ENCODE results near the gene TAS2R60.

TAS2R60 gene

GRCh38 chr7:143452495-143452894, 9.2 kb downstream of the TAS2R60 start:
- FAIRE-seq = no peak
- TF ChIP-seq PAX5 (IDR thresholded peaks at IDR 0.05; ENCODE audit: insufficient read depth, low read length, severe bottlenecking) = no peak
- DNase-seq (ENCODE audit: insufficient read length, low spot score) = no peak

- DNase-seq (ENCODE audit: insufficient read length, low spot score) = no peak
- FAIRE-seq = no peak
- TF ChIP-seq POLR2AphosphoS5 (IDR thresholded peaks at IDR 0.05; ENCODE audit: low read depth, low read length) (no peak), SPI1 (IDR thresholded peaks at IDR 0.05; ENCODE audit: low read depth, low read length) (no peak), POU2F2 (IDR thresholded peaks at IDR 0.05; ENCODE audit: low read depth, low read length) (no peak), POLR2A (IDR thresholded peaks at IDR 0.05; ENCODE audit: low read depth, low read length) (no peak), PAX5 (IDR thresholded peaks at IDR 0.05; ENCODE audit: insufficient read depth, low read length, severe bottlenecking) (no peak), TAF1 (IDR thresholded peaks at IDR 0.05; ENCODE audit: low read depth, low read length) (no peak)
Measured at GRCh38 chr7:143454091-143454680, 10.9 kb downstream of the TAS2R60 start.

GRCh38 chr7:143455491-143455890, 12.2 kb downstream of the TAS2R60 start:
- DNase-seq (ENCODE audit: insufficient read length, low spot score) (no peak), FAIRE-seq (no peak)
- TF ChIP-seq SPI1 (IDR thresholded peaks at IDR 0.05; ENCODE audit: low read depth, low read length) (no peak), POLR2A (IDR thresholded peaks at IDR 0.05; ENCODE audit: low read depth, low read length) (no peak), POU2F2 (IDR thresholded peaks at IDR 0.05; ENCODE audit: low read depth, low read length) (no peak), TAF1 (IDR thresholded peaks at IDR 0.05; ENCODE audit: low read depth, low read length) (no peak), PAX5 (IDR thresholded peaks at IDR 0.05; ENCODE audit: insufficient read depth, low read length, severe bottlenecking) (no peak), POLR2AphosphoS5 (IDR thresholded peaks at IDR 0.05; ENCODE audit: low read depth, low read length) (no peak)

- TF ChIP-seq POLR2A (IDR thresholded peaks at IDR 0.05; ENCODE audit: low read depth, low read length) = no peak
- no peak for TF ChIP-seq POU2F2 (IDR thresholded peaks at IDR 0.05; ENCODE audit: low read depth, low read length)
- no peak for TF ChIP-seq PAX5 (IDR thresholded peaks at IDR 0.05; ENCODE audit: insufficient read depth, low read length, severe bottlenecking)
- TF ChIP-seq SPI1 (IDR thresholded peaks at IDR 0.05; ENCODE audit: low read depth, low read length) = no peak
- no peak for TF ChIP-seq TAF1 (IDR thresholded peaks at IDR 0.05; ENCODE audit: low read depth, low read length)
- no peak for TF ChIP-seq POLR2AphosphoS5 (IDR thresholded peaks at IDR 0.05; ENCODE audit: low read depth, low read length)
- DNase-seq (ENCODE audit: insufficient read length, low spot score) (no peak), FAIRE-seq (no peak)
Measured at GRCh38 chr7:143455942-143456341, 12.7 kb downstream of the TAS2R60 start.

GRCh38 chr7:143456992-143457793, 13.9 kb downstream of the TAS2R60 start:
- no peak for TF ChIP-seq TAF1 (IDR thresholded peaks at IDR 0.05; ENCODE audit: low read depth, low read length)
- TF ChIP-seq POU2F2 (IDR thresholded peaks at IDR 0.05; ENCODE audit: low read depth, low read length) = no peak
- no peak for TF ChIP-seq PAX5 (IDR thresholded peaks at IDR 0.05; ENCODE audit: insufficient read depth, low read length, severe bottlenecking)
- TF ChIP-seq POLR2AphosphoS5 (IDR thresholded peaks at IDR 0.05; ENCODE audit: low read depth, low read length) = no peak
- no peak for TF ChIP-seq POLR2A (IDR thresholded peaks at IDR 0.05; ENCODE audit: low read depth, low read length)
- no peak for TF ChIP-seq SPI1 (IDR thresholded peaks at IDR 0.05; ENCODE audit: low read depth, low read length)
- FAIRE-seq (no peak), DNase-seq (ENCODE audit: insufficient read length, low spot score) (no peak)

- no peak for FAIRE-seq
- no peak for DNase-seq (ENCODE audit: insufficient read length, low spot score)
- TF ChIP-seq POU2F2 (IDR thresholded peaks at IDR 0.05; ENCODE audit: low read depth, low read length) (no peak), POLR2AphosphoS5 (IDR thresholded peaks at IDR 0.05; ENCODE audit: low read depth, low read length) (no peak), TAF1 (IDR thresholded peaks at IDR 0.05; ENCODE audit: low read depth, low read length) (no peak), POLR2A (IDR thresholded peaks at IDR 0.05; ENCODE audit: low read depth, low read length) (no peak), SPI1 (IDR thresholded peaks at IDR 0.05; ENCODE audit: low read depth, low read length) (no peak), PAX5 (IDR thresholded peaks at IDR 0.05; ENCODE audit: insufficient read depth, low read length, severe bottlenecking) (no peak)
Measured at GRCh38 chr7:143458263-143458662, 15.0 kb downstream of the TAS2R60 start.

GRCh38 chr7:143458681-143459080, 15.4 kb downstream of the TAS2R60 start:
- no peak for FAIRE-seq
- TF ChIP-seq PAX5 (IDR thresholded peaks at IDR 0.05; ENCODE audit: insufficient read depth, low read length, severe bottlenecking) (no peak), SPI1 (IDR thresholded peaks at IDR 0.05; ENCODE audit: low read depth, low read length) (no peak), POLR2AphosphoS5 (IDR thresholded peaks at IDR 0.05; ENCODE audit: low read depth, low read length) (no peak), POLR2A (IDR thresholded peaks at IDR 0.05; ENCODE audit: low read depth, low read length) (no peak), POU2F2 (IDR thresholded peaks at IDR 0.05; ENCODE audit: low read depth, low read length) (no peak), TAF1 (IDR thresholded peaks at IDR 0.05; ENCODE audit: low read depth, low read length) (no peak)
- no peak for DNase-seq (ENCODE audit: insufficient read length, low spot score)

GRCh38 chr7:143459359-143459758, 16.1 kb downstream of the TAS2R60 start:
- TF ChIP-seq POLR2A (IDR thresholded peaks at IDR 0.05; ENCODE audit: low read depth, low read length) = no peak
- TF ChIP-seq POU2F2 (IDR thresholded peaks at IDR 0.05; ENCODE audit: low read depth, low read length) = no peak
- no peak for TF ChIP-seq PAX5 (IDR thresholded peaks at IDR 0.05; ENCODE audit: insufficient read depth, low read length, severe bottlenecking)
- TF ChIP-seq TAF1 (IDR thresholded peaks at IDR 0.05; ENCODE audit: low read depth, low read length) = no peak
- no peak for TF ChIP-seq POLR2AphosphoS5 (IDR thresholded peaks at IDR 0.05; ENCODE audit: low read depth, low read length)
- no peak for TF ChIP-seq SPI1 (IDR thresholded peaks at IDR 0.05; ENCODE audit: low read depth, low read length)
- DNase-seq (ENCODE audit: insufficient read length, low spot score) (no peak), FAIRE-seq (no peak)

- FAIRE-seq (no peak), DNase-seq (ENCODE audit: insufficient read length, low spot score) (no peak)
- TF ChIP-seq POU2F2 (IDR thresholded peaks at IDR 0.05; ENCODE audit: low read depth, low read length) = no peak
- no peak for TF ChIP-seq POLR2A (IDR thresholded peaks at IDR 0.05; ENCODE audit: low read depth, low read length)
- no peak for TF ChIP-seq PAX5 (IDR thresholded peaks at IDR 0.05; ENCODE audit: insufficient read depth, low read length, severe bottlenecking)
- TF ChIP-seq SPI1 (IDR thresholded peaks at IDR 0.05; ENCODE audit: low read depth, low read length) = no peak
- no peak for TF ChIP-seq POLR2AphosphoS5 (IDR thresholded peaks at IDR 0.05; ENCODE audit: low read depth, low read length)
- TF ChIP-seq TAF1 (IDR thresholded peaks at IDR 0.05; ENCODE audit: low read depth, low read length) = no peak
Measured at GRCh38 chr7:143460271-143460979, 17.2 kb downstream of the TAS2R60 start.

Measured in GM12891 (cell line).